Natural killer cell (primary cell): ENCODE data around the gene TMEM170B. TPM values are rescaled to one million over a fixed set of nuclear protein-coding genes. Genes with fewer than 3 reads are reported as not detected.

Source experiments
- ATAC-seq, 3 donors: fragments of 150-1000 bp in 2 of 3; fragments of 200-7000 bp in 1 of 3; cut with Tn5 transposase; 1 replicate in 1 of 3; 2 replicates in 2 of 3; pipeline ENCODE4 v1.10.0; 2021; ENCODE audit warnings: mild to moderate bottlenecking in 2 of 3, moderate library complexity in 2 of 3
- DNase-seq, 2 donors: peaks; one replicate each; pipeline versions ENCODE4 v3.0.0 to v3.0.0-alpha.2; 2013 to 2021; ENCODE audit warnings: mixed read lengths in 1 of 2
- H3K27ac ChIP-seq: one replicate; pipeline ENCODE4 v1.5.1; 2013; ENCODE audit warnings: mild to moderate bottlenecking, low read length
- H3K27me3 ChIP-seq: one replicate; pipeline ENCODE4 v1.6.1; 2013; ENCODE audit warnings: low read length; ENCODE audit not compliant: control insufficient read depth, insufficient read depth
- H3K36me3 ChIP-seq: one replicate; pipeline ENCODE4 v1.6.1; 2013; ENCODE audit warnings: low read length; ENCODE audit not compliant: control insufficient read depth, insufficient read depth
- H3K4me1 ChIP-seq: one replicate; pipeline ENCODE4 v1.6.1; 2013; ENCODE audit warnings: low read length; ENCODE audit not compliant: control insufficient read depth, insufficient read depth
- H3K4me3 ChIP-seq: one replicate; pipeline ENCODE4 v1.5.1; 2013; ENCODE audit warnings: low read length
- H3K9me3 ChIP-seq: one replicate; pipeline ENCODE4 v1.6.1; 2013; ENCODE audit warnings: low read length; ENCODE audit not compliant: control insufficient read depth, insufficient read depth
- H3K27ac Mint-ChIP-seq, 2 donors: one replicate each; pipeline ENCODE4 v1.8.0; 2022; ENCODE audit warnings: mild to moderate bottlenecking in 2 of 2, mixed read lengths in 2 of 2, moderate library complexity in 1 of 2
- H3K27me3 Mint-ChIP-seq, 2 donors: one replicate each; pipeline ENCODE4 v1.8.0; 2022; ENCODE audit warnings: low read depth in 2 of 2, mixed read lengths in 2 of 2
- H3K36me3 Mint-ChIP-seq: one replicate; pipeline ENCODE4 v1.8.0; 2022; ENCODE audit warnings: mixed read lengths
- H3K4me1 Mint-ChIP-seq, 2 donors: one replicate each; pipeline ENCODE4 v1.8.0; 2022; ENCODE audit warnings: mixed read lengths in 2 of 2
- H3K4me3 Mint-ChIP-seq: one replicate; pipeline ENCODE4 v1.8.0; 2022; ENCODE audit warnings: mild to moderate bottlenecking, moderate library complexity, mixed read lengths
- H3K9me3 Mint-ChIP-seq, 2 donors: one replicate each; pipeline ENCODE4 v1.8.0; 2022; ENCODE audit warnings: mixed read lengths in 2 of 2
- CTCF ChIP-seq: fragments of 200-600 bp; IDR thresholded peaks from one replicate; pipeline ENCODE4 v1.8.0; 2022; ENCODE audit warnings: antibody characterized with exemption
- WGBS: methylation state at CpG from one replicate; pipeline ENCODE4 v1.1.7; 2013; ENCODE audit warnings: missing lambda C conversion rate; ENCODE audit not compliant: insufficient coverage; 5-methylcytosine and 5-hydroxymethylcytosine counted together
- intact Hi-C: fragments of 100-400 bp; cut with micrococcal nuclease; formaldehyde crosslinking; loops from one replicate; pipeline ENCODE4 v1.14.2; 2022
- total RNA-seq, 4 donors: library from RNA; stranded (reverse); fragments of 120-200 nt in 1 of 4; gene quantifications; one replicate each; pipeline versions ENCODE4 v1.2.3 to v1.2.4, GENCODE V29; 2013 to 2022

Gene TMEM170B
- total RNA-seq, 3 donors from 2014 or later (not counting 1 experiment from before 2014, with no cell fraction given), result 1.8 to 3.6 (median 2.5) TPM

GRCh38 chr6:11552442-11552841 lies 14.9 kb downstream of the TMEM170B start:
- intact Hi-C loops, result no loop called here
- no peaks in the 10 kb centered on the region for H3K4me1 ChIP-seq

GRCh38 chr6:11553824-11554223 lies 16.3 kb downstream of the TMEM170B start:
- 100% methylated on average over 1 of the region's 3 CpGs for WGBS
- no peak for ATAC-seq
- no peak overlapping the region for H3K4me3 ChIP-seq
- Mint-ChIP-seq H3K4me1 (peaks cover 13 to 23% of the 10 kb centered on the region in 2 donors), H3K27me3 (no peaks in the 10 kb centered on the region), H3K4me3 (no peak overlapping the region), H3K27ac (no peak overlapping the region), H3K9me3 (no peaks in the 10 kb centered on the region), H3K36me3 (no peaks in the 10 kb centered on the region)
- no peak for DNase-seq
- intact Hi-C loops, result no loop called here
- no peak overlapping the region for H3K27ac ChIP-seq
- TF ChIP-seq CTCF, result no peak
- no peaks in the 10 kb centered on the region for H3K4me1 ChIP-seq
- no peaks in the 10 kb centered on the region for H3K9me3 ChIP-seq
- H3K36me3 ChIP-seq, result no peaks in the 10 kb centered on the region
- no peaks in the 10 kb centered on the region for H3K27me3 ChIP-seq

More at GRCh38 chr6:11552442-11552841, 14.9 kb downstream of the TMEM170B start:
- no peak overlapping the region for H3K27ac Mint-ChIP-seq
- ATAC-seq (peak in 1 of 3 donors; percentile 58), DNase-seq (no peak)
- peaks cover 13 to 23% of the 10 kb centered on the region in 2 donors for H3K4me1 Mint-ChIP-seq
- H3K27me3 ChIP-seq, result no peaks in the 10 kb centered on the region
- H3K4me3 Mint-ChIP-seq, result no peak overlapping the region
- no peaks in the 10 kb centered on the region for H3K36me3 ChIP-seq
- no peak overlapping the region for H3K27ac ChIP-seq
- no peak overlapping the region for H3K4me3 ChIP-seq
- H3K36me3 Mint-ChIP-seq, result no peaks in the 10 kb centered on the region
- no peaks in the 10 kb centered on the region for H3K27me3 Mint-ChIP-seq
- TF ChIP-seq CTCF, result no peak
- no peaks in the 10 kb centered on the region for H3K9me3 Mint-ChIP-seq
- no peaks in the 10 kb centered on the region for H3K9me3 ChIP-seq

DNA sequence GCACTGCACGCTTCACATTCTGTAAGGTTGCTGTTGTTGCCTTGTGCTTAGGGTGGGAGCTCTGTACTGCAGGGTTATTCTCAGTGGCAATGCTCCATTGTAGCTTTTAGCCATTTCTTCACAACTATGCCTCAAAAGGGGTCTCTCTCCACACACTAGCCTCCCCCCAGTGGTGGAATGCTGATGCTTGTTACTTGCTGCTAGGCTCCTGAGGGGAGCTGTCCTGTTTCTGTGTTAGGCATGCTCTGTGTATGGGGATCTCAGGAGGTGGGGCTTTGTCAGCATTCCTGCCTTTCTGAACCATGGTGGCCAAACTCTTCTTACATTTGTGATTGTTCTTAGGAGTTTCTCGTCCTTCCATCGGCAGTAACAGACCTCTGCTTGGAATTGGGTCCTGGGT lies 18.8 kb downstream of the TMEM170B start:
- H3K36me3 Mint-ChIP-seq, result no peaks in the 10 kb centered on the region
- DNase-seq (no peak), ATAC-seq (no peak)
- H3K36me3 ChIP-seq, result no peaks in the 10 kb centered on the region
- H3K27ac Mint-ChIP-seq, result no peak overlapping the region
- intact Hi-C loops, result no loop called here
- no peak for TF ChIP-seq CTCF
- no peaks in the 10 kb centered on the region for H3K9me3 Mint-ChIP-seq
- no peaks in the 10 kb centered on the region for H3K4me1 ChIP-seq
- WGBS, result 94% methylated on average over 3 of the region's 3 CpGs
- no peaks in the 10 kb centered on the region for H3K9me3 ChIP-seq
- H3K27me3 ChIP-seq, result no peaks in the 10 kb centered on the region
- H3K4me3 ChIP-seq, result no peak overlapping the region
- no peaks in the 10 kb centered on the region for H3K27me3 Mint-ChIP-seq
- no peak overlapping the region for H3K4me3 Mint-ChIP-seq
- no peak overlapping the region for H3K27ac ChIP-seq
- H3K4me1 Mint-ChIP-seq, result peaks cover 13 to 23% of the 10 kb centered on the region in 2 donors

- Mint-ChIP-seq H3K4me3 (no peak overlapping the region), H3K9me3 (no peaks in the 10 kb centered on the region), H3K27ac (no peak overlapping the region), H3K27me3 (no peaks in the 10 kb centered on the region), H3K4me1 (no peaks in the 10 kb centered on the region), H3K36me3 (no peaks in the 10 kb centered on the region)
- no peaks in the 10 kb centered on the region for H3K4me1 ChIP-seq
- ATAC-seq, result no peak
- TF ChIP-seq CTCF, result no peak
- intact Hi-C loops, result no loop called here
- H3K36me3 ChIP-seq, result no peaks in the 10 kb centered on the region
- no peaks in the 10 kb centered on the region for H3K9me3 ChIP-seq
- no peak overlapping the region for H3K4me3 ChIP-seq
- 100% methylated on average over 2 of the region's 3 CpGs for WGBS
- no peak for DNase-seq
- no peak overlapping the region for H3K27ac ChIP-seq
- H3K27me3 ChIP-seq, result no peaks in the 10 kb centered on the region
These were observed 26.2 kb downstream of the TMEM170B start for GRCh38 chr6:11563793-11564192.
